HG02840 (cell line): ENCODE results near the gene TM4SF5.
A peak's percentile ranks its signal among the peaks of the same experiment; 100 is the strongest.

Source experiments
- ATAC-seq: cut with Tn5 transposase; IDR thresholded peaks from one replicate; pipeline ENCODE4 v1.9.1; 2021; ENCODE audit warnings: mild to moderate bottlenecking, moderate library complexity, moderate number of reproducible peaks; ENCODE audit not compliant: unreplicated experiment, low FRiP score

The TM4SF5 gene

DNA sequence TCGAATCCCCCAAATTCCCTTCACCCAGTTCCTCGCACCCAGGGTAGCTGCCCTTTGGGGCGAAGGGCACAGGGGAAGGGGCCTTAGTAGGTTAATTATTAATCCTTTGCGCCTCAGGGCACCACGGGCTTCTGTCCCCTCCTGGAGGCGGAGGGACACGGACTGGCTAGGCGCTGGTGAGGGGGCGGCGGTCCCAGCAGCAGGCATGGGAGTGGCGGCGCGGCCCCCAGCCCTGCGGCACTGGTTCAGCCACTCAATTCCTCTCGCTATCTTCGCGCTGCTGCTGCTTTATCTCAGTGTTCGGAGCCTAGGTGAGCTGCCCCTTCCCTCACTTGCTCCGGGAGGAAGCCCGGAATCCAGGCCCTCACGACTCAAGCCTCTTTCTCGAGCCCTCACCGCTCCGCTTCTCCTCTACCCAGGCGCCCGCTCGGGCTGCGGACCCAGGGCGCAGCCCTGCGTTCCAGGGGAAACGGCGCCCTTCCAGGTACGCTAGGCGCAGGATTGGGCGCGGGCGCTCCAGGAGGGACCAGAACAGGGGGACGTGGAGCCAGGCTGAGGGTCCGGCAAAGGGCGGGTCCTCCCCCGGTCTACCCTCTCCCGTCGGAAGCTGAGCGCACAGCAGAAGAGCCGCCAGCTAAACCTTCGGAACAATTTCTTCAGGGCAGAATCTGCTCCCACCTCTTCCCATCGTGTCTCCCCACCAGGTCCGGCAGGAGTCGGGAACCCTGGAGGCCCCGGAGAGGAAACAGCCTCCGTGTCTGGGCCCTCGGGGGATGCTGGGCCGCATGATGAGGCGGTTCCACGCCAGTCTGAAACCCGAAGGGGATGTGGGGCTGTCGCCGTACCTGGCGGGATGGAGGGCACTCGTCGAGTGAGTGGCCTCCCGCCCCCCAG lies 17.4 kb downstream of the TM4SF5 start, which contains the start of gene GLTPD2:
GLTPD2 (plus strand) TSS at position 158 of the 894 bp plus-strand sequence; CDS start at position 206, 48 bp downstream.
- no peak for ATAC-seq

DNA sequence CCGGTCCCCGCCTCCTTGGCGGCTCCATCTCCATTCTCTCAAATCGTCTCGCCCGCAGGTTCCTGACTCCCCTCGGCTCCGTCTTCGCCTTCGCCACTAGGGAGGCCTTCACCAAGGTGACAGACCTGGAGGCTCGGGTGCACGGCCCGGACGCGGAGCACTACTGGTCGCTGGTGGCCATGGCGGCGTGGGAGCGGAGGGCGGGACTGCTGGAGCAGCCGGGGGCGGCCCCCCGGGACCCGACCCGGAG lies 17.9 kb downstream of the TM4SF5 start:
- ATAC-seq: peak; percentile 30

DNA sequence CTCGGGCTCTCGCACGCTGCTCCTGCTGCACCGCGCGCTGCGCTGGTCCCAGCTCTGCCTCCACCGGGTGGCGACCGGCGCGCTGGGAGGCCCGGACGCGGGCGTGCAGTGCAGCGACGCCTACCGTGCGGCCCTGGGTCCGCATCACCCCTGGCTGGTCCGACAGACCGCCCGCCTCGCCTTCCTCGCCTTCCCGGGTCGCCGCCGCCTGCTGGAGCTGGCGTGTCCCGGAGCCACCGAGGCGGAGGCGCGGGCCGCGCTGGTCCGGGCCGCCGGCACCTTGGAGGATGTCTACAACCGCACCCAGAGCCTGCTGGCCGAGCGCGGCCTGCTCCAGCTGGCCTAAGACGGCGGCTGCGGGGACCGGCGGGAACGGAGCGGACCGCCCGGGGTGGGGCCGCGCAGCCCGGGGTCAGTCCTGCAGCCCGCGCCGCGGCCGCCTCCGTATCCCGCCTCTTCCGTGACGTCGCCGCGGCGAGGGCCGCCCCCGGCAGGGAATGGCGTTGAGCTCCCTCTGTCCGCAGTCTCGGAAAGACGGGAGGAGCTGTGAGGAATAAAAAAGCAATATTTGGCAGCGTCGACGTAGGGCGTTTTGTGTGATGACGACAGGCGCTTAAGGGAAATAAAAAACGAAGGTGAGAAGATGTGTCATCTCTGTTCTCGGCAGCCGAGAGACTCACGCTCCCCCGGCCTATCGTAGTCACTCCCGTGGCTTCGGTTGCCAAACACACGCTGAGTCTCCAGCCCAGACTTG lies 18.4 kb downstream of the TM4SF5 start:
- peak; percentile 62 for ATAC-seq

DNA sequence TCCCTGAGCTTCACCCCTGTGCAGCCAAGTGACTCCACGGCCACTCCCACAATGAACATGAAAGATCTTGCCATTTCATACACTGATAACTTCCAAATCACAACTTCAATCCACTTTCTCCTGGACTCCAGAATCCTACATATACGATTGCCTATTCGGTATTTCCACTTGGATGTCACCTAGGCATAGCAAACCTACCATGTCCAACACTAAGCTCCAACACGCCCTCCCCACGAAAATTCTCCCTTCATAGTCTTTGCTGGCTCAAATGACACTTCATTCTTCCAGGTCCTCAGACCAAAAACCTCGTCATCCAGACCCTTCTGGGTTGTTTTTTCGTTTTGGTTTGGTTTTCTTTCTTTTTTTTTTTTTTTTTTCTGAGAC lies 19.0 kb downstream of the TM4SF5 start:
- no peak for ATAC-seq

DNA sequence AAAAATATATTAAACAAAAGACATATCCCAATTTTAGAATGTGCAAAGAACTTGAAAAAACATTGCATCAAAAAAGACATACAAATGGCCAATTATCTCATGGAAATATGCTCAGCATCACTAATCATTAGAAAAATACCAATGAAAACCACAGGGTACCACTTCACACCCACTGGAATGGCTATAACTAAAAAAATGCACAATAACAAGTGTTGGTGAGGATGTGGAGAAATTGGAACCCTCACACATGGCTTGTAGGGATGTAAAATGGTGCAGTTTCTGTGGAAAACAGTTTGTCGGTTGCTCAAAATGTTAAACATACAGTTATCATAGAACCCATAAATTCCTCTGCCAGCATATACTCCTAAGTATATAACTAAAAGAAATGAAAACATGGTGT lies 23.5 kb downstream of the TM4SF5 start:
- no peak for ATAC-seq

DNA sequence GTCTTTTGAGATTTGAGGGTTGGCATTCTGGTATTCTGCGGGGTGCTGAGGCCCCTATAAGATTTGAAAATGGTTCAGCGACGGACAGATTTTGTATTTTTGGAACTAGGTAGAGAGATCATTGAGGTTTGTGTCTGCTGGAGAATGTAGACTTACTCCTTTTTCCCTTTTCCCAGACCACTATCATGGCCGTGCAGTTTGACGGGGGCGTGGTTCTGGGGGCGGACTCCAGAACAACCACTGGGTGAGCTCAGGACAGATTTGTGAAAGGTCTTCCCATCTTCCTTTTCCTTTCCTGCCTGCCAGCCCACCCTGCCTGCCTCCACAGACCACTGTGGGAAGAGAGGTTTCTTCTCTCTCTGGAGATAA lies 24.9 kb downstream of the TM4SF5 start:
- ATAC-seq: no peak

DNA sequence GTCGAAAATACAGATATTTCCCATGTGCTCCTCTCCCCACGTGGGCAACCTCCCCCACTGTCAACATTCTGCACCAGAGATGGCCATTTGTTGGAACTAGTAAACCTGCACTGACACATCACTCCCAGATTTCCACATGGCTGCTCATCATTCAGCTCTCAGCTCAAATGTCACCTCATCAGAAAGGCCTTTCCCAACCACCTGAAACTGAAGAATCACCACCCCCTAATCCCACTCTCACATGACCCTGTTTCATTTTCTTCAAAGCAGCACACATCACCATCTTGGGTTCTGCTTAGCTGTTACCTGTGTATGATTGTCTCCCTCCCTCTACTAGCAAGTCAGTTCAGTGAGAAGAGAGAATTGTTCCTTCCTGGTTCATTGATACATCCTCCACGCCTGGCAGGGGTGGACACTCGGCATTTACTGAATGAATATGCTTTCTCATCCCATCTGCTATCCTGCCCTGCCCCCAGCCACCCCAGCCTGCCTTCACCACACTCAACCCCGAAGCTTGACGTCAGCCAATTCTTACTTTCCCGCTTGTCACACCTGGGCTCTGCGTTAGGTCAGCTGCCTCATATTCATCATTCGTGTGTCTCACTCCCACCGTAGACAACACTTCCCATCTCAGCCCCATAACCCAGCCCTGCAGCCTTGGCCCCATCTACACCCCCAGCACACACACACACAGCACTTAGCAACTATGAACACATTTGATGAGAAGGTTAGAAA lies 28.9 kb downstream of the TM4SF5 start:
- no peak for ATAC-seq

DNA sequence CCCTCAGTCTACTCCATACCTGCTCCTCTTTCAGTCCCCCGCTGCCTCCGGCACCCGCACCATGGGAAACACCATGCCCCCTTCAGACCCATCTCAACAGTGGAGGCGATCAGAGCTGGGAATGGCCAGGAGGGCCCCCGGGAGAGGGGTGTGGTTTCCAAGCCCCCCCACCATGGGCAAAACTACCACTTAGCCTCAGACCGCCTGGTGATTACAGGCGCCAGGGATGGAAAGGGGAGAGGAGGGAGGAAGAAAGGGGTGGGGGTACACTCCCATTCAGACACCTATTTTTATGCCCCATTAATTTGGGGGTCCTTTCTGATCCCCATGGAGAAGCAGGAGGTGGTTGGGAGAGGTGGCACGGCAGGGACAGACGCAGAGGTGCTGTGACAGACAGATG lies 30.5 kb downstream of the TM4SF5 start, which contains the start of gene C17orf114:
C17orf114 (minus strand) TSS at position 101 of the 400 bp plus-strand sequence.
- ATAC-seq: no peak

DNA sequence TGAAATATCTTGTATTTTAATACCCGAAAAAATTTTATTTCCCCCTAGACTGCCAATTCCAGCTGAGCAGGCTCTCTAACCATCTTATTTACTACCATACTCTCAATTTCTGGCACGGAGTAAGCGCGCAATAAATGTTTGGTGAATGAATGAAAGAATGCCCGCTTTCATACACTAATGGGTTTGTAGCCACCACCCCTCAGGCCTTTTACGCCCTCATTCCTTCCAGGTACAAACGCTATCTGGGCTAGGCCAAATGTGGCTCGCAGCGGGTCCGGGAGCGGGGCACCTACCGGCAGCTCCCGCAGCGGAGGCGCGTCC lies 34.7 kb downstream of the TM4SF5 start:
- ATAC-seq: no peak

DNA sequence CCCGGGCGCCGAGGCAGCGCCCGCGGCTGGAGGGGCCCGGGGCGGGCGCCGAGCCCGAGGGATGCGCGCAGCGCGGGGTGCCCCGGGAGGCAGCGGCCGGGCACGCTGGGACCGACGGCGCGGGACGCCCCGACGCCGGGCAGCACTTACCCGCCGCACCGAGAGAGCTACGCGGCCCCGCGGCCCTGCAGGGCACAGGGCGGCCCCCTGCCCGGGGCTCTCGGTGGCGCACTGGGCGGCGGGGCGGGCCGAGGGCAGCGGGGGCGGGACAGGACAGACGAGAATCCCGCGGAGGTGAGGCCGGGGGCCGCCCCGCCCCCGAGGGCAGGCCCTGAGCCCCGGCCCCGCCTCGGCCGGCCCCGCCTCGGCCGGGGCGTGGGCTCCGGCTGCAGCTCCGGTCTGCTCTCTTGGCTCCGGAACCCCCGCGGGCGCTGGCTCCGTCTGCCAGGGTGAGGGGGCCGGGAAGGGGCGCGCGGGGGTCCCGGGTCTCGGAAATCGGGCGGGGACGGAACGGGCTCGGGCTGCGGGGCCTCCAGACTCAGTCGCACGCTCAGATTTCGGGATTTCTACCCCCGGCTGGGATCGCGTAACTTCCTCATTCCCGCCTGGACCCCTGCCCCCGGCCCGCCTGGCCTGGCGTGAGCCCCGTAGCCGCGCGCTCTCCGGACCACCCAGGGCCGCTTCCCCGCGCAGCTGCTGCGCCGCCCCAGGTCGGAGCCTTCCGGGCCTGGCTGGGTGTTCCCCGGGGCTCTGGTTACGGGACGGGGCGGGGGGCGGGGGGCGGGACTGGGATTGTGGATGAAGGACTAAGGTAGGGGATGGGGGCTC lies 35.3 kb downstream of the TM4SF5 start, which contains the start of gene PLD2:
PLD2 (plus strand) TSS at position 376 of the 828 bp plus-strand sequence. CDS start 621 bp downstream, outside the sequence.
- peak; percentile 83 for ATAC-seq

DNA sequence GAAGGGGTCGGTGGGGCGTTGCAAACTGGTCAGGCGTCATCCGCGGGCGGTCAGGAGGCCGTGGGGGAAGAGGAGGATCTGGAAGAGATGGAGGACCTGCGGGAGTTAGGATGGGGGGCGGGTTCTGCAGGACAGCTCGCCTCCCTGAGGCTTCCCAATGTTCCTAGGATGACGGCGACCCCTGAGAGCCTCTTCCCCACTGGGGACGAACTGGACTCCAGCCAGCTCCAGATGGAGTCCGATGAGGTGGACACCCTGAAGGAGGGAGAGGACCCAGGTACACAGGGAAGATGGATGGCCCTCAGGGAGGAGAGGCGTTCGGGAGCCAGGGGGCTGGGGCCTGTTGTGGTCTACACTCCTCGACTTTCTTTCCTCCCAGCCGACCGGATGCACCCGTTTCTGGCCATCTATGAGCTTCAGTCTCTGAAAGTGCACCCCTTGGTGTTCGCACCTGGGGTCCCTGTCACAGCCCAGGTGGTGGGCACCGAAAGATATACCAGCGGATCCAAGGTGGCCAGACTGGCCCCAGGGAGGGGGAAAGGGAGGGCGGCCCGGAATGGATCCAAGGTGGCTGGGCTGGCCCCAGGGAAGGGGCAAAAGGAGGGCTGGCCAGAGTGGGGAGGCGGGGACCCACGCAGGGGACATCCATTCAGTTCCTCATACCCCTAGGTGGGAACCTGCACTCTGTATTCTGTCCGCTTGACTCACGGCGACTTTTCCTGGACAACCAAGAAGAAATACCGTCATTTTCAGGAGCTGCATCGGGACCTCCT lies 36.1 kb downstream of the TM4SF5 start:
- no peak for ATAC-seq

DNA sequence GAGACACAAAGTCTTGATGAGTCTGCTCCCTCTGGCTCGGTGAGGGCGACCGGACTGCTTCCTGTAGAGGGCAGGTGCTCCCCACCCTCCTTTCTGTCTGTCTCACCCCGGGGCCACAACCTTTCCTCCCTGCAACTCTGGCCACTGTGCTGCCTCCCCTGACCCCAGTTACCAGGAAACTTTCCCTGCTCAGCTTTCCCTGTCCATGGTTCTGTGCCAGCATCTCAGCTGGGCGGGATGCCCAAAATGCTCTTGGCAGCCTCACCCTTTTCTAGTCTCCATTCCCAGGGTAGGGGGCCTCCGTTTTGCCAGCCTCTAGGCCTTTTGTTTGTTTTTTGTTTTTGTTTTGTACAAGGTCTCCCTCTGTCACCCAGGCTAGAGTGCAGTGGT lies 36.7 kb downstream of the TM4SF5 start:
- ATAC-seq: no peak

DNA sequence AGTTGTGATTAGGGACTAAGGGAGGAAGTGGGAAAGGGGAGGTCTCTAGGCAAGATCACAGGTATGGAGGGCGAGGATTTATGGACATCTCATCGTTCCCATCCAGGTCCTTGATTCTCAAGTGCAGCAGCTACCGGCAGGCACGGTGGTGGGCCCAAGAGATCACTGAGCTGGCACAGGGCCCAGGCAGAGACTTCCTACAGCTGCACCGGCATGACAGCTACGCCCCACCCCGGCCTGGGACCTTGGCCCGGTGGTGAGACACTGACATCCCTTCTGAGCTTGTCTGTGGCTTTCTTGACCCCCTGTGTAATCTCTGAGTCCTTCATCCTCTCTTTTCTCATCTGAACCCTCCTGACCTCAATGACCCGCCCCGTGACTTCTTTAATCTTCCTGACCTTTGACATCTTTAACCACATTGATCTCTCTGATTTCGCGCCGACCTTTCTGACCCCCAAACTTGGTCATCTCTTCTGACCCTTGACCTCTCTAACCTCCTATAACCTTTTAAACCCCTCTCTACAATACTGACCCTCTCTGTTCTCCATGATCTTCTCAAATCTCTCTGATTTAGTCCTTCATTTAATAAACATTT lies 39.1 kb downstream of the TM4SF5 start:
- ATAC-seq: no peak

DNA sequence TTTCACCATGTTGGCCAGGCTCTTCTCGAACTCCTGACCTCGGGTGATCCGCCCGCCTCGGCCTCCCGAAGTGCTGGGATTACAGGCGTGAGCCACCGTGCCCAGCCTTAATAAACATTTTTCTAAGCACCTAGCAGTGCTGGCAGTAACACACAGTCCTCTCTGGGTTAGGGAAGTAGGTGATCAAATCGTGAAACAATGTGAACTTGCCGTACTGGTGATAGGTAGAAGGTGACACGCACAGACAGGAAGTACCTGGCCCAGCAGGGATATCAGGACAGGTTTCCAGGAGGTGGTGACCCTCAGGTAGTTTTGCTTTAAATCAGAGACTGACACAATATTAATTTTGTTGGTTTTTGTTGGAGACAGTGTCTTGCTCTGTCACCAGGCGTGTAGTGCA lies 39.8 kb downstream of the TM4SF5 start:
- no peak for ATAC-seq

DNA sequence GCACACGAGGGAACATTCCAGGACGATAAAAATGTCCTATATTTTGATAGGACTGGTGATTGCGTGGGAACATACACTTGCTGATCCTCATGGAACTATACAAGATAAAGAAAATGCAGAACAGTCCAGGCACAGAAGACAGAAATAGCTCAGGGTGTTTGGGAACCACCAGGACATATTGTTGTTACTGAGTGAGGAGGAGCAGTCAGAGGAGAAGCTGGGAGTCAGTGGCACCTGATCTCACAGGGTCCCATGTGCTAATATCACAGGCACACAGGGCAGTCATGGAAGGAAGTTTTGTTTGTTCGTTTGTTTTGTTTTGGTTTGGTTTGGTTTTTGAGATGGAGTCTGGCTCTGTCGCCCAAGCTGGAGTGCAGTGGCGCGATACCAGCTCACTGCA lies 41.0 kb downstream of the TM4SF5 start:
- ATAC-seq: no peak

DNA sequence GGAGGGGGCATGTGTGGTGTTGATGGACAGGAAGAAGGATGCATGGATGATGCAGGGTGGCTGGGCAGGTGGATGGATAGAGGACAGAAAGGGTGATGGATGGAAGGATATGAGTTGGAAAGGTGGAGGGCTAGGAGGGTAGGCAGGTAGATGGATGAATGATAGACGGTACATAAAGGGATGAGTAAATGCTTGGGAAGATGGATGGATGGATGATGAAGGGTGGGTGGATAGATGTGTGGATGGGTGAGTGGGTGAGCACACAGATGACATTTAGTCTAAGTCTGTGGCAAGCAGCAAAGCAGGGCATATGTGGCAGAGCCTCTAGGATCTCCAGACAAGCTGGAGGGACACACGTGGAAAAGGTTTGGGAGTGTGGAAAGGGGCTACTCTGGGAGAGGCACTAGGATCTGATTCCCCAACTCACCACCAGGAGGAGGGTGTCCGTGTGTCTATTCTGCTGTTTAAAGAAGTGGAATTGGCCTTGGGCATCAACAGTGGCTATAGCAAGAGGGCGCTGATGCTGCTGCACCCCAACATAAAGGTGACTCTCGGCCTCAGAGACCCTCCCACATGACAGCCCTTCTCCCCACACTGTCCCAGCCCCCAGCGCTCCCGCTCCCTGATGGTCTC lies 43.5 kb downstream of the TM4SF5 start:
- ATAC-seq: no peak

DNA sequence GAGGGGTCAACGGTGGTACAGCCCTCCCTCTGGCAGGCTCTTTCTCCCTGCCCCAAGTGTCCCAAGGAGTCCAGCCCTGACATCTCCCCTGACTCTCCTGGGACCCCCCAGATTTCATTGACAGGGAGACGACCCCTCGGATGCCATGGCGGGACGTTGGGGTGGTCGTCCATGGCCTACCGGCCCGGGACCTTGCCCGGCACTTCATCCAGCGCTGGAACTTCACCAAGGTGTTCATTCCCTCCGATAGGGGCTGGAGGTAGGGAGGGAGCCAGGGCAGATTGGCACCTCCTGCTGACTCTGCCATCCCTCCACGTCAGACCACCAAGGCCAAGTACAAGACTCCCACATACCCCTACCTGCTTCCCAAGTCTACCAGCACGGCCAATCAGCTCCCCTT lies 45.1 kb downstream of the TM4SF5 start:
- no peak for ATAC-seq

DNA sequence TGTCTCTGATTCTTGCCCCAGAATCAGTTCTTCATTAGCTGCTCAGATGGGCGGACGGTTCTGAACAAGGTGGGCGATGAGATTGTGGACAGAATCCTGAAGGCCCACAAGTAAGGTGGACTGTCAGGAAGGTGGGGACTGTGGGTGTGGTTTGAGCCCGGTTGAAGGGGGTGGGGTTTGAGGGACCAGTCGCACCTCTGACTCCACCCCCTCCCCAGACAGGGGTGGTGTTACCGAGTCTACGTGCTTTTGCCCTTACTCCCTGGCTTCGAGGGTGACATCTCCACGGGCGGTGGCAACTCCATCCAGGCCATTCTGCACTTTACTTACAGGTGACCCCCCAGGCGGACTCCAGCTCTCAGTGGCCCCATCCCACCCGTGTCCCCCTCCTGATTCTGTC lies 46.6 kb downstream of the TM4SF5 start:
- ATAC-seq: no peak

DNA sequence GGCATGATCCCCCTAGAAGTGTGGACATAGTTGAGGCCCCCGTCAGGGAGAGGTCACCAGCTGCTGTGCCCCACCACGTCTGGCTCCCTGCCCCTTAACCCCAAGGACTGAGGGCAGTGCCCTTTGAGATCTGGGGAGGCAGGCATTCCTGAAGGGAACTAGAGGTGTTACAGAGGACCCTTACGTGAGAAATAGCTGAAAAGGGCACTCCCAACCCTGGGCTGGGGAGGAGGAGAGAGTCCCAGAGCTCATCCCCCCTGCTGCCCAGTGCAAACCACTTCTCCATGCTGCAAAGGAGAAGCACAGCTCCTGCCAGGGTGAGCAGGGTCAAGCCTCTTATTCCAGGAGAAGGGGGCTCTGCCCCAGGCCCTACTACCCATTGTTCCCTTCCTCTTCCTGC lies 51.1 kb downstream of the TM4SF5 start:
- no peak for ATAC-seq
